SK-N-SH (cell line): ENCODE measurements around the gene USP12. TPM values are rescaled to one million over a fixed set of nuclear protein-coding genes. Genes with fewer than 3 reads are reported as not detected.

Experiments used
- CTCF ChIA-PET: fragments of 300-600, 350-600 bp; formaldehyde crosslinking; extraction: SDS; loops from one replicate; lab custom pipeline; 2021; lab: Yijun Ruan, JAX
- POLR2A ChIA-PET: fragments of 350-600 bp; sonication (Branson Sonifier 250); formaldehyde crosslinking; extraction: SDS; loops from one replicate; lab custom pipeline; 2020; ENCODE audit warnings: antibody characterized with exemption, inconsistent platforms; lab: Yijun Ruan, JAX
- DNase-seq: peaks from one replicate; pipeline ENCODE4 v3.0.0; 2012
- H2AFZ ChIP-seq: fragments of 200-600 bp; sonication (generic); 2 replicates; pipeline ENCODE4 v1.8.1; 2016; ENCODE audit warnings: antibody characterized with exemption, mild to moderate bottlenecking, low read depth
- H3F3A ChIP-seq: fragments of 200-600 bp; sonication (generic); replicated peaks from 2 replicates; pipeline ENCODE3; 2016; ENCODE audit warnings: antibody characterized with exemption, mild to moderate bottlenecking; ENCODE audit not compliant: insufficient read depth
- H3K27ac ChIP-seq, 2 experiments: fragments of 200-500 bp in 1 of 2; fragments of 200-600 bp in 1 of 2; sonication (Bioruptor generic) in 1 of 2; sonication (generic), shearing (Covaris generic) in 1 of 2; 2 replicates each; pipeline versions ENCODE4 v1.5.1 to v1.6.1; 2014 to 2016; ENCODE audit warnings: low read depth in 2 of 2, inconsistent platforms in 1 of 2, low read length in 1 of 2, mild to moderate bottlenecking in 1 of 2, mixed read lengths in 1 of 2
- H3K27me3 ChIP-seq: fragments of 200-600 bp; sonication (generic), shearing (Covaris generic); 2 replicates; pipeline ENCODE4 v1.6.1; 2016; ENCODE audit warnings: mixed run types; ENCODE audit not compliant: insufficient read depth
- H3K36me3 ChIP-seq, 2 experiments: fragments of 200-500 bp in 1 of 2; fragments of 200-600 bp in 1 of 2; sonication (Bioruptor generic) in 1 of 2; sonication (generic) in 1 of 2; replicated peaks in 1 of 2; 2 replicates each; pipeline versions ENCODE3 to v1.5.1; 2014 to 2016; ENCODE audit warnings: low read length in 1 of 2, mild to moderate bottlenecking in 1 of 2; ENCODE audit not compliant: insufficient read depth in 2 of 2, control insufficient read depth in 1 of 2
- H3K4me1 ChIP-seq, 2 experiments: fragments of 200-500 bp in 1 of 2; fragments of 200-600 bp in 1 of 2; sonication (Bioruptor generic) in 1 of 2; sonication (generic), shearing (Covaris generic) in 1 of 2; 2 replicates each; pipeline versions ENCODE4 v1.5.1 to v1.6.1; 2014 to 2016; ENCODE audit warnings: low read depth in 1 of 2, low read length in 1 of 2, mixed run types in 1 of 2; ENCODE audit not compliant: insufficient read depth in 2 of 2, control insufficient read depth in 1 of 2
- H3K4me2 ChIP-seq: fragments of 200-600 bp; sonication (generic), shearing (Covaris generic); 2 replicates; pipeline ENCODE4 v1.6.1; 2017; ENCODE audit warnings: mixed run types
- H3K4me3 ChIP-seq, 2 experiments: fragments of 200-500 bp in 1 of 2; fragments of 200-600 bp in 1 of 2; sonication (Bioruptor generic) in 1 of 2; sonication (generic), shearing (Covaris generic) in 1 of 2; 2 replicates each; pipeline versions ENCODE4 v1.5.1 to v1.8.1; 2014 to 2016; ENCODE audit warnings: low read depth in 2 of 2, inconsistent platforms in 1 of 2, low read length in 1 of 2, mild to moderate bottlenecking in 1 of 2, mixed read lengths in 1 of 2, moderate library complexity in 1 of 2
- H3K79me2 ChIP-seq: fragments of 200-600 bp; sonication (generic); 2 replicates; pipeline ENCODE4 v1.8.1; 2017; ENCODE audit warnings: mild to moderate bottlenecking; ENCODE audit not compliant: insufficient read depth
- H3K9ac ChIP-seq: fragments of 200-600 bp; sonication (generic); 2 replicates; pipeline ENCODE4 v1.6.1; 2017; ENCODE audit warnings: mixed run types
- H3K9me2 ChIP-seq: fragments of 200-600 bp; sonication (generic); 2 replicates; pipeline ENCODE4 v1.6.1; 2017; ENCODE audit warnings: mixed run types
- H3K9me3 ChIP-seq: fragments of 200-600 bp; sonication (generic); 2 replicates; pipeline ENCODE4 v1.6.1; 2017; ENCODE audit warnings: mixed run types, mild to moderate bottlenecking, moderate library complexity
- H4K20me1 ChIP-seq: fragments of 200-600 bp; sonication (generic); 2 replicates; pipeline ENCODE4 v1.6.1; 2017; ENCODE audit warnings: mild to moderate bottlenecking, mixed run types; ENCODE audit not compliant: insufficient read depth
- CHD2 ChIP-seq: fragments of 150-350 bp; IDR thresholded peaks from 2 replicates; pipeline ENCODE4 v1.6.1; 2018; ENCODE audit warnings: low read length; ENCODE audit not compliant: partially characterized antibody
- CTCF ChIP-seq: fragments of 200-600 bp; sonication (generic); IDR thresholded peaks from 2 replicates; pipeline ENCODE4 v1.6.1; 2017; ENCODE audit warnings: antibody characterized with exemption, mild to moderate bottlenecking, moderate library complexity
- EP300 ChIP-seq, 2 experiments: IDR thresholded peaks; 2 replicates each; pipeline versions ENCODE4 v1.4.0 to v1.6.1; 2012; ENCODE audit warnings: borderline replicate concordance in 1 of 2, low read depth in 1 of 2, low read length in 1 of 2
- EZH2phosphoT487 ChIP-seq: fragments of 200-600 bp; sonication (generic); IDR thresholded peaks from 2 replicates; pipeline ENCODE4 v1.6.1; 2017; ENCODE audit warnings: low read depth, mixed run types, mild to moderate bottlenecking, antibody characterized with exemption, moderate library complexity, borderline replicate concordance
- FOSL2 ChIP-seq: IDR thresholded peaks from 2 replicates; pipeline ENCODE4 v1.4.0; 2012; ENCODE audit warnings: low read depth, mild to moderate bottlenecking, moderate library complexity, borderline replicate concordance
- FOXJ3 ChIP-seq: sonication (generic); formaldehyde crosslinking; IDR thresholded peaks from 2 replicates; pipeline ENCODE4 v1.5.1; 2020; ENCODE audit warnings: mild to moderate bottlenecking, missing genetic modification reagents
- FOXM1 ChIP-seq: IDR thresholded peaks from 2 replicates; pipeline ENCODE4 v1.4.0; 2012; ENCODE audit warnings: low read depth, mild to moderate bottlenecking
- GABPA ChIP-seq: IDR thresholded peaks from 2 replicates; pipeline ENCODE4 v1.4.0; 2012; ENCODE audit warnings: low read depth, mild to moderate bottlenecking
- GATA2 ChIP-seq: sonication (generic); formaldehyde crosslinking; IDR thresholded peaks from 2 replicates; pipeline ENCODE4 v1.5.0; 2020; ENCODE audit warnings: mild to moderate bottlenecking, missing genetic modification reagents
- MXI1 ChIP-seq: IDR thresholded peaks from 2 replicates; pipeline ENCODE4 v1.6.1; 2012; ENCODE audit warnings: mild to moderate bottlenecking, low read depth, low read length, improper control_type of control experiment
- NFIC ChIP-seq: IDR thresholded peaks from 2 replicates; pipeline ENCODE4 v1.4.0; 2012; ENCODE audit warnings: borderline replicate concordance
- POLR2AphosphoS5 ChIP-seq: IDR thresholded peaks from 2 replicates; pipeline ENCODE4 v1.6.1; 2012; ENCODE audit warnings: low read depth, low read length
- REST ChIP-seq: IDR thresholded peaks from 2 replicates; pipeline ENCODE4 v1.6.1; 2012; ENCODE audit warnings: mild to moderate bottlenecking, low read depth, low read length, moderate library complexity
- SIN3A ChIP-seq: IDR thresholded peaks from 2 replicates; pipeline ENCODE4 v1.6.1; 2012; ENCODE audit warnings: low read depth, mild to moderate bottlenecking, low read length, moderate library complexity, borderline replicate concordance
- SMC3 ChIP-seq: IDR thresholded peaks from 2 replicates; pipeline ENCODE4 v1.6.1; 2012; ENCODE audit warnings: low read depth, low read length, improper control_type of control experiment
- TEAD4 ChIP-seq: IDR thresholded peaks from 2 replicates; pipeline ENCODE4 v1.4.0; 2012; ENCODE audit warnings: mild to moderate bottlenecking, borderline replicate concordance; ENCODE audit not compliant: insufficient read depth
- USF1 ChIP-seq: IDR thresholded peaks from 2 replicates; pipeline ENCODE4 v1.4.0; 2012; ENCODE audit warnings: low read depth, borderline replicate concordance
- WGBS: methylation state at CpG from one replicate; pipeline ENCODE4 v1.1.6; 2017; ENCODE audit warnings: low lambda C conversion rate; 5-methylcytosine and 5-hydroxymethylcytosine counted together
- polyA plus RNA-seq, 3 experiments: library from polyadenylated mRNA; depleted of rRNA; stranded (reverse); fragments of >200 nt; gene quantifications; 2 replicates each; pipeline ENCODE4 v1.2.3, GENCODE V29; 2012

USP12 gene
- polyA plus RNA-seq, 1 of the 3 experiments (the other 2 are of a cell fraction), result 5.0 TPM

GRCh38 chr13:27106144-27106543, 65.5 kb downstream of the USP12 start:
- H3K4me2 ChIP-seq, result no peak overlapping the region
- TF ChIP-seq SIN3A, result no peak
- TF ChIP-seq NFIC, result no peak
- no peak for TF ChIP-seq USF1
- no peak for TF ChIP-seq FOSL2
- no peak for TF ChIP-seq EZH2phosphoT487
- TF ChIP-seq SMC3, result no peak
- TF ChIP-seq MXI1, result no peak
- no peak for TF ChIP-seq EP300 (IDR thresholded peaks at IDR 0.05; ENCODE audit: borderline replicate concordance in 1 of 2, low read depth in 1 of 2, low read length in 1 of 2)
- TF ChIP-seq FOXJ3 (CRISPR knock-in tag), result no peak
- no peak for TF ChIP-seq FOXM1
- no peak for TF ChIP-seq CTCF
- no peak for TF ChIP-seq POLR2AphosphoS5
- TF ChIP-seq REST, result no peak
- no peak for TF ChIP-seq TEAD4
- TF ChIP-seq GABPA, result no peak
- no peak for TF ChIP-seq CHD2
- TF ChIP-seq GATA2, result no peak
- TF ChIP-seq, all 33 proteins: peak for 0
- WGBS, result 95% methylated on average over 5 of the region's 5 CpGs
- no peaks in the 10 kb centered on the region for H3K9me2 ChIP-seq
- H3F3A ChIP-seq, result peaks cover 3% of the 10 kb centered on the region
- DNase-seq, result no peak
- CTCF ChIA-PET, result no interaction called here
- H3K9ac ChIP-seq, result no peak overlapping the region
- H3K27me3 ChIP-seq, result no peaks in the 10 kb centered on the region
- no peak overlapping the region for H3K27ac ChIP-seq
- no peak overlapping the region for H3K4me3 ChIP-seq
- peaks cover 13 to 30% of the 10 kb centered on the region in 2 experiments for H3K36me3 ChIP-seq
- peaks cover 33% of the 10 kb centered on the region for H3K79me2 ChIP-seq
- no peaks in the 10 kb centered on the region for H3K9me3 ChIP-seq
- POLR2A ChIA-PET, result no interaction called here
- no peak overlapping the region for H2AFZ ChIP-seq
- no peaks in the 10 kb centered on the region for H3K4me1 ChIP-seq
- no peaks in the 10 kb centered on the region; the same call in 1 of the 2 replicates for H4K20me1 ChIP-seq
